Measurements from ENCODE around the gene TNK2.
"Not testable (repeated sequence)": the region's sequence is repeated elsewhere in the genome, so short reads cannot be mapped to it uniquely, and the experiment has no call there.

The TNK2 gene

GRCh38 chr3:195904368-195904767, 4.0 kb downstream of the TNK2 start:
- no peak for DNase-seq (ENCODE audit: extremely low read depth, low read depth)
- TF ChIP-seq CTCF (IDR thresholded peaks at IDR 0.05; ENCODE audit: low read depth, low read length, missing control alignments), result no peak
- no peak overlapping the region for H3K4me3 ChIP-seq (replicated peaks; ENCODE audit: low read depth, low read length)

GRCh38 chr3:195903950-195904290, 4.4 kb downstream of the TNK2 start:
- DNase-seq (ENCODE audit: extremely low read depth, low read depth), result no peak
- no peak overlapping the region for H3K4me3 ChIP-seq (replicated peaks; ENCODE audit: low read depth, low read length)
- no peak for TF ChIP-seq CTCF (IDR thresholded peaks at IDR 0.05; ENCODE audit: low read depth, low read length, missing control alignments)

- H3K4me3 ChIP-seq (replicated peaks; ENCODE audit: low read depth, low read length); DNase-seq (ENCODE audit: extremely low read depth, low read depth): not testable (repeated sequence)
These were observed 5.7 kb downstream of the TNK2 start for GRCh38 chr3:195902634-195903033.

- not testable (repeated sequence) for H3K4me3 ChIP-seq (replicated peaks; ENCODE audit: low read depth, low read length); DNase-seq (ENCODE audit: extremely low read depth, low read depth)
These were observed 6.3 kb downstream of the TNK2 start for GRCh38 chr3:195901836-195902585.

GRCh38 chr3:195900436-195901355, 7.7 kb downstream of the TNK2 start:
- no peak for TF ChIP-seq CTCF (IDR thresholded peaks at IDR 0.05; ENCODE audit: low read depth, low read length, missing control alignments)
- H3K4me3 ChIP-seq (replicated peaks; ENCODE audit: low read depth, low read length), result no peak overlapping the region
- DNase-seq (ENCODE audit: extremely low read depth, low read depth), result no peak

- DNase-seq (ENCODE audit: extremely low read depth, low read depth), result no peak
- no peak for TF ChIP-seq CTCF (IDR thresholded peaks at IDR 0.05; ENCODE audit: low read depth, low read length, missing control alignments)
- no peak overlapping the region for H3K4me3 ChIP-seq (replicated peaks; ENCODE audit: low read depth, low read length)
These were observed 8.5 kb downstream of the TNK2 start for GRCh38 chr3:195899701-195900435.

- no peak overlapping the region for H3K4me3 ChIP-seq (replicated peaks; ENCODE audit: low read depth, low read length)
- no peak for DNase-seq (ENCODE audit: extremely low read depth, low read depth)
- TF ChIP-seq CTCF (IDR thresholded peaks at IDR 0.05; ENCODE audit: low read depth, low read length, missing control alignments), result no peak
These were observed 10.4 kb downstream of the TNK2 start for GRCh38 chr3:195897853-195898415.
